NCI-H2081 treated with DMSO at 0.1 percent for 48 hours (cell line): ENCODE data around the gene ERC2.

Experiments used
- DNase-seq: peaks from one replicate; lab custom pipeline; 2025; lab: John Stamatoyannopoulos, UW

ERC2 gene

DNA sequence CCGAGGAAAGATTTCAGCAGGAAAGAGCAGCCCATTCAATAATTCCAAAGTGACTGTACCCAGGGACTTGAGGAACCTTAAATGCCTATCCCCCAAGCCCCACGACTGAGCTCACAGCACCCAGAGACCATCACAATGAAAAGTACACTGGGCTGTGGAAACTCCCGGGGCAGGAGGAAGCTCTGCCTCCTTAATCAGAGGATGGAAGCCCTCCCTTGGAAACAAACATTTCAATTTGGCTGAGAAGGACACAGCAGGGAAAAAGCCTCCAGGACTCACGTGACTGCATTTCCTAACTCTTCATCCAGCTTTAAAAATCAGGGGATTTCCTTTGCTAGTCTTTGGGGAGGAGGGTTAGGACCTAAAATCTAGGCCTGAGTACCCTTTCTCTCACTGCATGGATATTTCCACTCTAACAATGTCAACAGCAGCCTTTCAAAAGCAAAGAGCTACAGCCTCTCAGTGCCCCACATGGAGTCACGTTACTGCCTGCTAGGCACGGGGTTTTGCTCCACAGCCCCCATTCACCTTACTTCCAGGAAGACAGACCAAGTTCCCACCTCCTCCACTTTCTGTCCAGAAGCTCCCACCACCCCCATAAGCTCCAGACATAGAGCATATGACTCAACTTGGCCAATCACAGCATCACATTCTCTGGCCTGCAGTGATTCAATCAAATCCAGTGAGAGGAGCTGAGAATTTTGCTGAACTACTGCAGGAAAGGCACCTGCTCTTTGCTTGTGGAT is 912.2 kb downstream of the ERC2 start:
- no peak for DNase-seq

DNA sequence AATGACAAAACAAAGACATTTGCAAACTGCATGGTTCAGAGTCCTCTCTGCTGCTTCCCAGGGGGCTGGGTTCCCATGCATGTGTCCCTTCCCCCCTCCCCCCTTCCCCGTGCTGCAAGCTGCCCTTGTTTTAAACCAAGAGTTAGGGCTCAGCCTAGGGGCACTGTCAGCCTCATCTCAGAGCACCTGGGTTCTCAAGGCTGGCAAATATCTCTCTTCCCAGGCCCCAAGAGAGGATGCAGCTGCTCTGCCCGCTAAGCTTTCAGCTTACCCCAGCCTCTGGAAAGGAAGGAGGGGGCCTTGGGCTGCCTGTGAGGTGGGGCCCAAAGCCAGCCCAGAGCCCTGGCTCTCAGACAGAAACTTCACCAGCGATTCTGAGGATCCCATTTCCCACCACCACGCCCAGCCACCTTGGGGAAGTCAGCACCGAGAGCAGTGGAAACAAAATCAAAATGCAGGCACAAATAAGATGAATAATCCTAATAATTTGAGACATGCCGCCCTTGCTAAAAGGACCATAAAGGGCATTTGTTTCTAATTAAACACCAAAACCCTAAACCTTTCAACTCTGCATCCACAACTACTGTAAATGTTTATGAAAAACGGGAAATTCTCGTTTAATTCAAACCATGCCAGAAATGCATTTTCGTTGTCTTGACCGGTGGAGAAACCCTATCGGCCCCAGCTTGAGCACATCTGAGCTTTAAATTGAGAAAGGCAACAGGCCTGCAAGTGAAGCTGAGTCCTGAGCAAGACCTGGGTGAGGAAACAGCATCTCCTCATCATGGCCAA is 913.4 kb downstream of the ERC2 start:
- DNase-seq: no peak

DNA sequence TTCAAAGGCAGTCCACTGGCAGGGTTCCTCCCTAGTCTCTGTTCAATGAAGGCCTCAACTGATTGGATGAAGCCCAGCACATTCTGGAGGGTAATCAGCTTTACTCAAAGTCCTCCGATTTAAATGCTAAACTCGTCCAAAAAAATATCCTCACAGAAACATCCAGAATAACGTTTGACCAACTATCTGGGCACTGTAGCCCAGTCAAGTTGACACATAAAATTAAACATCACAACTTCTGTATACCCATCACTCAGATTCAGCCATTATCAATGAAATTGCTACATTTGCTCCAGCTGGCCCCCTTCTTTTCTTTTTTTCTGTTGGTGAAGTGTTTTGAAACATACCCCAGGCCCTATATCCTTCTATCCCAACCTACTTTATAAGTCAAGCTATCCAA is 916.6 kb downstream of the ERC2 start:
- no peak for DNase-seq

GRCh38 chr3:55549177-55549576 is 919.1 kb downstream of the ERC2 start:
- no peak for DNase-seq

DNA sequence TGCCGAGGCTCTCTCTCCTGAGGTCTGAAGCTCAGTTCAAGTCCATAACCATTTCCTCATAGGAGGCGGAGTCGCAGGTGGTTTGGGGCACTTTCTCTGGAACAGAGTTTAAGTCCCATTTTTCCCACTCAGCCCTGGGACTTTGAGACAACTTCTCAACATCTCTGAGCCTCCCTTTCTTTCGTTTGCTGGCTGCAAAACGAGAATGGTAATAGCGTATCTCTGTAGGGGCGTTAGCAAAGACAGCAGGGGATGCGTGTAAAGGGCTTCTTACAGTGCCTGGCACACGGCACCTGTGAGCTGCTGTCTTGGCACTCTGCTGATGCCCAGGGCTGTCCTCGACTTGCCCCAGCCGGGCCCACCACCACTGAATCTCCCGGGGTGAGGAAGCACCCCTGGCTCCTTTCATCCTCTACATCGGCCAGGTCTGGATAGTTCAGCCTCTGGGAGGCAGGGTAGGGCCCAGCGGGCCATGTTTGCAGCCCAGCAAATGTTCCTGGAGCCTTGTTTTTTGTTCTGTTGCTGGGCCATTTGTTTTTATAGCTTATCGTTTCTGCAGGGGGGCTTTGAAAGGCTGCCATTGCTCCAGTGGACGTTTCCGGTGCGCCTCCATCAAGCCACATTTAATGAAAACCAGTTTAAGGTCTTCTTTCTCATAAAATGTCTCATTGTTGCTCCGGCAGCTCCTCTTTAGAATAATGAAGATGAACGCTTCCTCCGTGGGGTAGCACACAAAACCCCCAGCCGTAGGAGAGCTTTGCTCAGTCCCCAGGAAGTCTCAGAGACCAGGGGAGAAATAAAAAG is 921.2 kb downstream of the ERC2 start:
- peak; percentile 13 for DNase-seq

DNA sequence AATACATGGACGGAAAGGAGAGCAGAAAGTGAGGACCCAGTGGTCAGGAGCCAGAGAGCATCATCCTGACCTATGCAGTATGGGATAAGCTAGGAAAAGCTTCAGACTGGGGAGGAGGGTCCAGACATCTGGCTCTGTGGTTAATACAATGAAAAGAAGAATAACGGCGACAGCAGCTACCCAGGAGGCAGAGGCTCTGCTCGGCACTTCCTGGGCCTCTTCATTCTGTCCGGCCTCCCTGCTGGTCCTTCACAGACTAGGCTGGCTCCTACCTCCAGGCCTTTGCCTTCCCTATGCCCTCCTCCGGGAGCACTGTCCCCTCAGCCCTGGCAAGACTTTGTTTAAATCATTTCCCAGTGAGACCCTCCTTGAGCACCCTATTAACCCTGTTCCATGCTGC is 922.3 kb downstream of the ERC2 start:
- no peak for DNase-seq

GRCh38 chr3:55544219-55544618 is 924.0 kb downstream of the ERC2 start:
- DNase-seq: no peak

DNA sequence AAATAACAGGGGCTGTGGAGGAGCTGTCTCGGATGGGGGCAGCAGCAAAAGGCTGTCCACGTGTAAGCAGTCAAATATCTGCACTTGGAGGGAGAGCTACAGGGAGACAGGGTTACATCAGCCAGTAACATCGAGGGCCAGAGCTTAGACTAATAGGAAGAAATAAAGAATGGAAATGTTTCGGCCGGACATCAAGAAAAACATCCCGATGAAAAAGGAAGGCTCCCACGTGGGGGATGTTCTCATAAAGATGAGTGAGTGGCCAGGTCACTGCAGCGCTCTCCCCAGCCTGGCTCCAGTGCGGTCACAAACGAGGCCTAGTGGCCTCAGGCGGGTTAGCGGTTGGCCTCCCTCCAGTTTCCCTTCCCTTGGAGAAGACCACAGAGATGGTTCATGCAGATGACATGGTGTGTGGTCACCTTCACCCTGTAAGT is 925.1 kb downstream of the ERC2 start:
- DNase-seq: no peak

GRCh38 chr3:55541456-55541855 is 926.8 kb downstream of the ERC2 start:
- no peak for DNase-seq

- no peak for DNase-seq
Measured at GRCh38 chr3:55541016-55541415, 927.3 kb downstream of the ERC2 start.

- no peak for DNase-seq
Measured at GRCh38 chr3:55540579-55540978, 927.7 kb downstream of the ERC2 start.

- DNase-seq: no peak
Measured at GRCh38 chr3:55538158-55538557, 930.1 kb downstream of the ERC2 start.

DNA sequence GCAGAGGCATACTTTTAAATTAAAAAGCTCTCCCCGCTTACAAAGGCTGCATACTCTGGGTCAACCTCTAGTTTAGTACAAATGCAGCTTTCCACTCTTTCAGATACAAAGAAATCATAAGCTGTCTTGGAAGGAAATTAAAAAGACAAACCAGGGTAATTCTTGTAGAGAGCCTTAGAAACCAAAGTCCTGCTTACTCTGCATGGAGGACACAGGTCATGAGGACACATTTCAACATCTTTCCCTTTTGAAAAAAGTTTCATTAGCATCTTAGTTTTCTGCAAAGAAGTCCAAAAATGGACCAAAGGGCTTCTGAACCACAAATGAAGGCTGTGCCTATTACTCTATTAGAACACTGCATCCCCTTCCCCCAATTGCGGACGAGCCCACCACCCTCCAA is 930.7 kb downstream of the ERC2 start:
- DNase-seq: no peak

DNA sequence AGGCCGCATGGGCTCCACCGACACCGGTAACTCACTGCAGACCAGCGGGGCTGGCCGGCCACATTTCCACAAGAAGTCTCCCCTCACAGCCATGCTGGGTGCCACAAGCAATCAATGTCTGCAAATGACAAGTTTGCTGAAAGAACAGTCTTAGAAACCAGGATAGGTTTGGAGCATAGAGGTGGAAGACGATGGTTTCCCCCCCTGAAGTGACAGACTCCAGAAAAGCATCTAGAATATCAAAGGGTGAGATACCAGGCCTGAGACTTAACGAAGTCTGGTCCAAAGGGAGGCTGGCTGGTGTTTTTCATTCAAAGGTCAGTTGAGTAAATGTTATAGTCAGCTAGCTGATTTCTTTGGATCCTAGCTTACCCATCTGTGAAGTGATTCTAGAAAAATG is 931.1 kb downstream of the ERC2 start:
- no peak for DNase-seq

DNA sequence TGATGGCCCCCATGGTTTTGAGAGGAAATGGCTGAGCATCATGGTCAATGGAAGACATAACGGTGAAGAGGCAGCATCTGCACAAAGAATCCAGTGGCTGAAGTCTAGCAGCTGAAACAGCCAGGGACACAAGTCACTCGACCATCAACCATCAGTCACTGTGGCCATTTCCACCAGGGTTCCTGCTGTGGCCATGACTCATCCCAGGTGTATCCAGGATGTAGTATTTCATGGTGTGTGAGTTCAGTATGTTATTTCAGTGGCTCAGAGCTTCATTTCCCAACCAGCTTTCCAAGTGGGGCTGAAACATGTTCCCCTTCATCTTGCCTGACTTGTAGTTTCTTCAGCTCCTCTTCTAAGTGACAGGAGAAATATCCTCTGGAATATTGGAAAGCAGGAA is 933.4 kb downstream of the ERC2 start:
- DNase-seq: no peak

GRCh38 chr3:55532806-55533205 is 935.5 kb downstream of the ERC2 start:
- DNase-seq: no peak

DNA sequence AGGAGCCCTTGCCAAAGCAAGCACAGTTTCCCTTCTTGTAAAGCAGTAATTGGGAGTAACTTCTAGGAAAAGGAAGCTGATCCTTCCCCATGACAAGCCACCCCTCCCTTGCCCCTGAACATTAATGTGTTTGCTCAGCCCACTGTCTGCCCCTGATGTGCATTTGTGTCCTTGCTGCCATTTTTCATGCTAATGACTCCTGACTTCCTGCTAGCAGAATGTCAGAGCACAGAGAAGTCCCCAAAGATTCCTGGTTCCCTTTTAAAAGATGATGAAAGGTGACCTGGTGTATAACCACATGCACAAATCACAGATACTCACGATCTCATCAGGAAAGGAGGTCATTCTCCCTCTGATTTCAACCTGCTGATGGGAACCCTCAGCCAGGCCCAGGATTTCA is 936.9 kb downstream of the ERC2 start:
- no peak for DNase-seq

- DNase-seq: no peak
Measured at GRCh38 chr3:55527361-55527760, 940.9 kb downstream of the ERC2 start.

- no peak for DNase-seq
Measured at GRCh38 chr3:55526332-55527030, 941.8 kb downstream of the ERC2 start.

DNA sequence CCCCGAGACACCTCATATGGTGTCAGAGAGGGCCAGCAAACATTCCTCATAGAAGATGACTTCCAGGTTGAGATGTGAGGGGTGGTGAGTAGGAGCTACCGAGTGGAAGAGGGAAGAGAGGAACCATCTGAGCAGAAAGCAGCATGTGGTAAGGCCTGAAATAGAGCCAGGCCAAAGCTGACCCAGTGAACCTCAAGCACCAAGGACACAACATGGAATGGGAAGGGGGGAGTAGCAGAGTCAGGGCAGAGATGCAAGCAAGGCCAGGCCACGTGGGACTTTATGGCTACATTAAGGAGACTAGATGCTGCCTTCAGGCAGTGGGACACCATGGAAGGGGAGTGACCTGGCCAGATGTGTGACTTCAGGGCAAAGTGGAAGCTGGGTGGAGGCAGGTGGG is 942.8 kb downstream of the ERC2 start:
- DNase-seq: no peak

- DNase-seq: no peak
Measured at GRCh38 chr3:55524565-55525244, 943.6 kb downstream of the ERC2 start.

- DNase-seq: no peak
Measured at GRCh38 chr3:55523471-55523870, 944.8 kb downstream of the ERC2 start.
